ENCODE data around the gene CFAP90. TPM values are rescaled to one million over a fixed set of nuclear protein-coding genes. Genes with fewer than 3 reads are reported as not detected.

CFAP90 gene
- total and polyA plus RNA-seq, 2 of the 8 experiments (the other 6 are each of a cell fraction or from before 2014, with no cell fraction given), result 0.39 to 0.92 TPM

GRCh38 chr5:7868773-7869473 is 18.0 kb upstream of the CFAP90 start, which contains the start of the genes FASTKD3 and MTRR:
FASTKD3 (minus strand) TSS chr5:7869031; CDS start chr5:7868083, 948 bp downstream.
MTRR (plus strand) TSS chr5:7869148; CDS start chr5:7870795, 1,647 bp downstream.
- CTCF ChIA-PET (ENCODE audit: partially characterized antibody), result interaction anchor here (1.4 to 5.4 kb wide), 6 partner anchors 11 to 1049 kb away, joined by 5 to 25 read pairs (median 8); partner anchors contain the start of gene CFAP90
- peak within 1 kb of the TSS; percentile 43 to 59 (median 47); a peak in 6 of 7 replicates for H3K9ac ChIP-seq (replicated peaks in 1 of 4; ENCODE audit: extremely low read depth in 1 of 4, low read depth in 3 of 4, low read length in 3 of 4)
- POLR2A ChIA-PET (ENCODE audit: partially characterized antibody), result interaction anchor here (1.0 to 1.4 kb wide), 3 partner anchors 9 to 18 kb away, joined by 4 to 6 read pairs (median 5); partner anchors contain the start of gene CFAP90
- peak within 1 kb of the TSS; percentile 70 to 93 (median 74) for H3K4me3 ChIP-seq (ENCODE audit: extremely low read depth in 1 of 4, insufficient read depth in 2 of 4, low read depth in 3 of 4, low read length in 4 of 4)
- no peak within 1 kb of the TSS for H2BK20ac ChIP-seq (ENCODE audit: low read length)
- peak; percentile 55 for FAIRE-seq
- H2AK5ac ChIP-seq (ENCODE audit: low read depth, low read length), result no peak within 1 kb of the TSS
- no peaks in the 10 kb centered on the region for H3K9me3 ChIP-seq (ENCODE audit: insufficient read depth in 2 of 2, low read depth in 1 of 2, low read length in 1 of 2)
- H4K20me1 ChIP-seq (replicated peaks in 1 of 2; ENCODE audit: control insufficient read depth in 1 of 2, insufficient read depth in 2 of 2, low read length in 2 of 2), result peaks cover 8 to 15% of the 10 kb centered on the region in 2 experiments
- peaks cover 7% of the 10 kb centered on the region for H3K23me2 ChIP-seq (ENCODE audit: low read depth, low read length)
- H4K91ac ChIP-seq (replicated peaks; ENCODE audit: insufficient read length, low read length), result no peak within 1 kb of the TSS
- no peak within 1 kb of the TSS for H2BK120ac ChIP-seq (replicated peaks; ENCODE audit: low read depth, low read length)
- 0 out of 2 replicates have a peak within 1 kb of the TSS, but pooled peaks have one; percentile 38 for H3K18ac ChIP-seq (ENCODE audit: extremely low read depth, low read length)
- H3K4me1 ChIP-seq (replicated peaks in 1 of 4; ENCODE audit: control insufficient read depth in 3 of 4, insufficient read depth in 4 of 4, low read length in 3 of 4), result peaks cover 0 to 4% (median 0%) of the 10 kb centered on the region in 4 experiments; a peak in 2 of 7 replicates
- peaks cover 3% of the 10 kb centered on the region for H3K79me1 ChIP-seq (ENCODE audit: low read depth, low read length)
- H3K23ac ChIP-seq (ENCODE audit: insufficient read length), result no peak within 1 kb of the TSS
- peaks cover 0 to 14% (median 3%) of the 10 kb centered on the region in 4 experiments; a peak in 3 of 8 replicates for H3K36me3 ChIP-seq (ENCODE audit: control insufficient read depth in 2 of 4, insufficient read depth in 4 of 4, low read length in 3 of 4)
- peak within 1 kb of the TSS; percentile 43; the same call in 1 of the 2 replicates for H3K27ac ChIP-seq (ENCODE audit: low read depth, low read length)
- H4K5ac ChIP-seq (ENCODE audit: insufficient read length, low read depth, low read length), result peak within 1 kb of the TSS; percentile 38
- 0 out of 2 replicates have a peak within 1 kb of the TSS, but pooled peaks have one; percentile 28 for H4K8ac ChIP-seq (ENCODE audit: extremely low read depth, insufficient read depth, low read length)
- peaks cover 20 to 54% of the 10 kb centered on the region in 2 experiments for H3K79me2 ChIP-seq (ENCODE audit: control insufficient read depth in 1 of 2, insufficient read depth in 2 of 2, low read length in 2 of 2)
- H3K14ac ChIP-seq (ENCODE audit: insufficient read length), result no peak within 1 kb of the TSS
- no peaks in the 10 kb centered on the region for H3K27me3 ChIP-seq (replicated peaks in 1 of 4; ENCODE audit: control insufficient read depth in 3 of 4, extremely low read depth in 1 of 4, insufficient read depth in 3 of 4, low read length in 3 of 4)
- H3K4me2 ChIP-seq (ENCODE audit: insufficient read depth in 1 of 2, low read depth in 2 of 2, low read length in 2 of 2), result peak within 1 kb of the TSS; percentile 83 to 92
- H3K4ac ChIP-seq (replicated peaks; ENCODE audit: insufficient read length, low read depth, low read length), result no peak within 1 kb of the TSS
- peak within 1 kb of the TSS; percentile 6 for H3K56ac ChIP-seq (replicated peaks; ENCODE audit: insufficient read length, low read depth, low read length)
- no peak within 1 kb of the TSS for H2BK5ac ChIP-seq (ENCODE audit: low read depth, low read length)
- H2BK15ac ChIP-seq (ENCODE audit: low read length), result no peak within 1 kb of the TSS
- no peak within 1 kb of the TSS for H2BK12ac ChIP-seq (ENCODE audit: low read depth, low read length)
- DNase-seq (ENCODE audit: low read depth in 1 of 2, low spot score in 2 of 2), result peak in 1 of 2 experiments; percentile 89
- 0 out of 2 replicates have a peak within 1 kb of the TSS, but pooled peaks have one; percentile 83 for H2AFZ ChIP-seq (ENCODE audit: low read length)
- 2% methylated on average over 80 of the region's 83 CpGs; no CpG with 5 or more reads in 1 of the 2 experiments for WGBS, 2 experiments (ENCODE audit: extremely low coverage in 1 of 2, insufficient coverage in 1 of 2, insufficient read length in 1 of 2, insufficient replicate concordance in 2 of 2, low coverage in 1 of 2, low lambda C conversion rate in 2 of 2, missing lambda C conversion rate in 1 of 2)
- peak; percentile 65; the same call in 1 of the 2 replicates for TF ChIP-seq TBP (IDR thresholded peaks at IDR 0.05; ENCODE audit: low read depth, low read length)
- TF ChIP-seq TEAD4 (IDR thresholded peaks at IDR 0.05; ENCODE audit: low read depth, low read length), result no peak
- TF ChIP-seq YY1 (IDR thresholded peaks at IDR 0.05; ENCODE audit: low read depth, low read length), result no peak
- TF ChIP-seq EZH2 (IDR thresholded peaks at IDR 0.05; ENCODE audit: low read depth, low read length, severe bottlenecking), result no peak
- peak; percentile 89 for TF ChIP-seq SP1 (IDR thresholded peaks at IDR 0.05; ENCODE audit: low read depth, low read length)
- no peak for TF ChIP-seq KDM1A (IDR thresholded peaks at IDR 0.05; ENCODE audit: borderline replicate concordance, low read length)
- TF ChIP-seq BCL11A (IDR thresholded peaks at IDR 0.05; ENCODE audit: low read depth in 2 of 2, low read length in 2 of 2), result no peak
- peak; percentile 70 for TF ChIP-seq E2F6 (IDR thresholded peaks at IDR 0.05)
- TF ChIP-seq NANOG (IDR thresholded peaks at IDR 0.05; ENCODE audit: insufficient read depth, low read depth, low read length, poor library complexity, severe bottlenecking), result no peak
- TF ChIP-seq CHD2 (IDR thresholded peaks at IDR 0.05; ENCODE audit: low read length), result peak; percentile 67
- peak; percentile 76 for TF ChIP-seq POLR2AphosphoS5 (IDR thresholded peaks at IDR 0.05; ENCODE audit: low read depth, low read length)
